Vagina (tissue), 2 donors: ENCODE measurements around the gene ANKRD2. TPM values are rescaled to one million over a fixed set of nuclear protein-coding genes. Genes with fewer than 3 reads are reported as not detected.

Experiments used
- DNase-seq, 2 donors: peaks; one replicate each; pipeline ENCODE4 v3.0.0-alpha.2; 2017; ENCODE audit errors: extremely low spot score in 2 of 2
- H3K27ac ChIP-seq: fragments of 200-600 bp; sonication (generic); one replicate; pipeline ENCODE4 v1.5.1; 2019
- H3K27me3 ChIP-seq: fragments of 200-600 bp; sonication (generic); one replicate; pipeline ENCODE4 v1.5.1; 2019
- H3K36me3 ChIP-seq, 2 donors: fragments of 200-600 bp; sonication (generic); one replicate each; pipeline ENCODE4 v1.5.1; 2017 to 2019
- H3K4me1 ChIP-seq: fragments of 200-600 bp; sonication (generic); one replicate; pipeline ENCODE4 v1.5.1; 2019
- H3K4me3 ChIP-seq, 2 donors: fragments of 200-600 bp; sonication (generic); 1 replicate in 1 of 2; 2 replicates in 1 of 2; pipeline ENCODE4 v1.5.1; 2016 to 2019
- H3K9me3 ChIP-seq: fragments of 200-600 bp; sonication (generic); one replicate; pipeline ENCODE4 v1.5.1; 2019
- CTCF ChIP-seq, 3 experiments: fragments of 450-650 bp in 2 of 3; fragments of 200-600 bp in 1 of 3; sonication (generic) in 1 of 3; IDR thresholded peaks; one replicate each; pipeline ENCODE4 v1.5.1; 2017 to 2019; ENCODE audit warnings: antibody characterized with exemption in 3 of 3, mild to moderate bottlenecking in 2 of 3, moderate library complexity in 2 of 3
- POLR2A ChIP-seq, 2 donors: fragments of 450-650 bp; IDR thresholded peaks; one replicate each; pipeline ENCODE4 v1.6.1; 2017; ENCODE audit warnings: antibody characterized with exemption in 2 of 2, mild to moderate bottlenecking in 2 of 2, moderate library complexity in 2 of 2
- POLR2AphosphoS5 ChIP-seq, 2 donors: sonication (generic); formaldehyde crosslinking; IDR thresholded peaks; one replicate each; pipeline ENCODE4 v1.9.0; 2017; ENCODE audit warnings: antibody characterized with exemption in 2 of 2, mild to moderate bottlenecking in 2 of 2, low read depth in 1 of 2; ENCODE audit not compliant: insufficient read depth in 1 of 2
- intact Hi-C: fragments of 100-400 bp; cut with DNase I; formaldehyde crosslinking; loops from one replicate; pipeline ENCODE4 v1.15.1; 2023
- total RNA-seq: library from RNA; depleted of rRNA; stranded (reverse); fragments of >200 nt; gene quantifications from one replicate; pipeline ENCODE4 v1.2.3, GENCODE V29; 2016

ANKRD2 gene
- total RNA-seq, 1 donor from 2014 or later: not detected

GRCh38 chr10:97631098-97631497, 58.5 kb downstream of the ANKRD2 start:
- no peaks in the 10 kb centered on the region for H3K27me3 ChIP-seq
- intact Hi-C loops: no loop called here
- no peak overlapping the region for H3K27ac ChIP-seq
- peaks cover 13% of the 10 kb centered on the region for H3K4me1 ChIP-seq
- H3K9me3 ChIP-seq: no peaks in the 10 kb centered on the region
- H3K4me3 ChIP-seq: no peak overlapping the region
- H3K36me3 ChIP-seq: no peaks in the 10 kb centered on the region
- DNase-seq: no peak
- no peak for TF ChIP-seq CTCF (IDR thresholded peaks at IDR 0.05)
- TF ChIP-seq POLR2AphosphoS5 (IDR thresholded peaks at IDR 0.05; ENCODE audit: insufficient read depth in 1 of 2, low read depth in 1 of 2): no peak
- no peak for TF ChIP-seq POLR2A (IDR thresholded peaks at IDR 0.05)

- Histone ChIP-seq H3K9me3 (no peaks in the 10 kb centered on the region), H3K27me3 (no peaks in the 10 kb centered on the region), H3K36me3 (no peaks in the 10 kb centered on the region), H3K4me1 (peaks cover 13% of the 10 kb centered on the region), H3K4me3 (peak within 1 kb of the TSS; percentile 77 to 93), H3K27ac (peak within 1 kb of the TSS; percentile 33)
- intact Hi-C loops: no loop called here
- peak in 1 of 2 donors; percentile 94 for DNase-seq
- no peak for TF ChIP-seq CTCF (IDR thresholded peaks at IDR 0.05)
- peak; percentile 58 to 73 for TF ChIP-seq POLR2AphosphoS5 (IDR thresholded peaks at IDR 0.05; ENCODE audit: insufficient read depth in 1 of 2, low read depth in 1 of 2)
Observed at GRCh38 chr10:97632949-97633884, 60.6 kb downstream of the ANKRD2 start, which contains the start of gene MORN4. MORN4 (minus strand) TSS chr10:97633500; CDS start chr10:97619653, 13,847 bp downstream.

Other genes with a start within 250 kb of the ANKRD2 start
- gene FRAT2, start 238.1 kb upstream of the ANKRD2 start, total RNA-seq: 8.6 TPM
- gene RRP12, start 171.4 kb upstream of the ANKRD2 start, total RNA-seq: 32.7 TPM
- 224 TPM for gene PGAM1, start 146.6 kb upstream of the ANKRD2 start, total RNA-seq
- gene EXOSC1, start 126.8 kb upstream of the ANKRD2 start, total RNA-seq: 37.6 TPM
- gene ZDHHC16, start 126.6 kb upstream of the ANKRD2 start, total RNA-seq: 27.3 TPM
- gene MMS19, start 74.4 kb upstream of the ANKRD2 start, total RNA-seq: 92.6 TPM
- gene UBTD1, start 73.9 kb upstream of the ANKRD2 start, total RNA-seq: 18.4 TPM
- gene HOGA1, start 11.6 kb downstream of the ANKRD2 start, total RNA-seq: 0.98 TPM
- not detected for gene C10orf62, start 16.9 kb downstream of the ANKRD2 start, total RNA-seq
- 1.7 TPM for gene MORN4, start 60.7 kb downstream of the ANKRD2 start, total RNA-seq
- gene PI4K2A, start 67.9 kb downstream of the ANKRD2 start, total RNA-seq: 17.7 TPM
- 125 TPM for gene AVPI1, start 114.5 kb downstream of the ANKRD2 start, total RNA-seq
- 24.1 TPM for gene MARVELD1, start 141.0 kb downstream of the ANKRD2 start, total RNA-seq
- gene ZFYVE27, start 164.3 kb downstream of the ANKRD2 start, total RNA-seq: 28.0 TPM
- gene SFRP5, start 199.2 kb downstream of the ANKRD2 start, total RNA-seq: 1.7 TPM